A549 (cell line): ENCODE data around the gene ATP6V1F. TPM values are rescaled to one million over a fixed set of nuclear protein-coding genes. Genes with fewer than 3 reads are reported as not detected.

Experiments used
- ATAC-seq, 2 experiments: fragments of 200-7000 bp in 1 of 2; fragments of >200 bp in 1 of 2; cut with Nextera tagmentation in 1 of 2; cut with Tn5 transposase in 1 of 2; 3 replicates each; pipeline versions ENCODE4 v1.8.0 to v1.9.1; 2018 to 2020; ENCODE audit warnings: mild to moderate bottlenecking in 1 of 2, moderate library complexity in 1 of 2
- CTCF ChIA-PET: fragments of 300-600 bp; sonication (Branson Sonifier 250); formaldehyde crosslinking; extraction: SDS; loops from one replicate; lab custom pipeline; 2021; ENCODE audit warnings: antibody characterized with exemption, inconsistent platforms; lab: Yijun Ruan, JAX
- POLR2A ChIA-PET: fragments of 350-600 bp; formaldehyde crosslinking; extraction: SDS; loops from one replicate; lab custom pipeline; 2021; ENCODE audit warnings: antibody characterized with exemption, inconsistent platforms; lab: Yijun Ruan, JAX
- DNase-seq, 2 experiments: peaks; one replicate each; pipeline versions ENCODE4 v3.0.0 to v3.0.0-alpha.2; 2011 to 2016; ENCODE audit warnings: low read depth in 1 of 2, low spot score in 1 of 2
- FAIRE-seq: peaks from 2 replicates; lab custom pipeline; 2011; peaks lifted over from hg19 to GRCh38; lab: Jason Lieb, UNC
- H3K27ac ChIP-seq, 2 experiments: fragments of >200 bp; sonication (Bioruptor Twin); formaldehyde crosslinking; 3 replicates each; pipeline ENCODE4 v1.5.1; 2016 to 2017
- H3K4me1 ChIP-seq: fragments of >200 bp; sonication (Bioruptor Twin); formaldehyde crosslinking; 3 replicates; pipeline ENCODE4 v1.6.1; 2016
- H3K4me2 ChIP-seq: fragments of >200 bp; sonication (Bioruptor Twin); formaldehyde crosslinking; 3 replicates; pipeline ENCODE4 v1.6.1; 2016
- H3K4me3 ChIP-seq: fragments of >200 bp; sonication (Bioruptor Twin); formaldehyde crosslinking; 3 replicates; pipeline ENCODE4 v1.5.1; 2016
- H3K9me3 ChIP-seq: fragments of >200 bp; sonication (Bioruptor Twin); formaldehyde crosslinking; 3 replicates; pipeline ENCODE4 v1.6.1; 2016
- EHMT2 ChIP-seq: fragments of 200-600 bp; sonication (generic); IDR thresholded peaks from 2 replicates; pipeline ENCODE4 v1.6.1; 2016; ENCODE audit warnings: antibody characterized with exemption, low read depth, mild to moderate bottlenecking, moderate library complexity
- FOSB ChIP-seq: fragments of 250-450 bp; sonication (Bioruptor Pico); IDR thresholded peaks from 2 replicates; pipeline ENCODE4 v1.5.0; 2020; ENCODE audit warnings: mild to moderate bottlenecking, moderate library complexity
- FOSL2 ChIP-seq, 2 experiments: fragments of 450-650 bp in 1 of 2; fragments of >200 bp in 1 of 2; sonication (Bioruptor Twin) in 1 of 2; formaldehyde crosslinking; IDR thresholded peaks; 2 replicates each; pipeline versions ENCODE4 v1.5.0 to v1.6.1; 2016 to 2020; ENCODE audit warnings: mild to moderate bottlenecking in 1 of 2, moderate library complexity in 1 of 2
- GATA3 ChIP-seq: IDR thresholded peaks from 2 replicates; pipeline ENCODE4 v1.6.1; 2012; ENCODE audit warnings: borderline replicate concordance
- HDAC2 ChIP-seq: fragments of 200-600 bp; sonication (generic); IDR thresholded peaks from 2 replicates; pipeline ENCODE4 v1.6.1; 2016
- HEYL ChIP-seq: fragments of 250-450 bp; sonication (Bioruptor Pico); IDR thresholded peaks from 2 replicates; pipeline ENCODE4 v1.8.0; 2021; ENCODE audit warnings: mild to moderate bottlenecking, moderate library complexity
- HOXA7 ChIP-seq: fragments of 250-450 bp; sonication (Bioruptor Pico); IDR thresholded peaks from 2 replicates; pipeline ENCODE4 v1.5.0; 2020; ENCODE audit warnings: mild to moderate bottlenecking, moderate library complexity
- HOXB5 ChIP-seq: fragments of 250-450 bp; sonication (Bioruptor Pico); IDR thresholded peaks from 2 replicates; pipeline ENCODE4 v1.5.0; 2020; ENCODE audit warnings: mild to moderate bottlenecking, moderate library complexity
- JUNB ChIP-seq: fragments of >200 bp; sonication (Bioruptor Twin); formaldehyde crosslinking; IDR thresholded peaks from 2 replicates; pipeline ENCODE4 v1.6.1; 2016
- MAZ ChIP-seq: fragments of 150-350 bp; IDR thresholded peaks from 2 replicates; pipeline ENCODE4 v1.6.1; 2014; ENCODE audit warnings: antibody characterized with exemption, low read depth, low read length, borderline replicate concordance
- MYC ChIP-seq: IDR thresholded peaks from 2 replicates; pipeline ENCODE4 v1.6.1; 2012; ENCODE audit warnings: mild to moderate bottlenecking, inconsistent platforms, low read length, improper control_type of control experiment, borderline replicate concordance
- NR3C1 ChIP-seq: fragments of >200 bp; sonication (Bioruptor Twin); formaldehyde crosslinking; IDR thresholded peaks from 3 replicates; pipeline ENCODE4 v1.6.1; 2017
- PHF8 ChIP-seq: fragments of 200-600 bp; sonication (generic); IDR thresholded peaks from 2 replicates; pipeline ENCODE4 v1.6.1; 2016; ENCODE audit warnings: low read depth, mild to moderate bottlenecking, antibody characterized with exemption, moderate library complexity, borderline replicate concordance
- POLR2A ChIP-seq: IDR thresholded peaks from 2 replicates; pipeline ENCODE4 v1.6.1; 2012; ENCODE audit warnings: mild to moderate bottlenecking, low read length
- POLR2AphosphoS2 ChIP-seq: conservative IDR thresholded peaks from 2 replicates; pipeline ENCODE4 v1.6.1; 2012; ENCODE audit warnings: low read length, improper control_type of control experiment, inconsistent platforms
- RFX5 ChIP-seq: fragments of 450-650 bp; IDR thresholded peaks from 2 replicates; pipeline ENCODE4 v1.7.1; 2014; ENCODE audit warnings: antibody characterized with exemption, mild to moderate bottlenecking, moderate library complexity
- SMC3 ChIP-seq: fragments of >200 bp; sonication (Bioruptor Twin); formaldehyde crosslinking; IDR thresholded peaks from 3 replicates; pipeline ENCODE4 v1.6.1; 2018; ENCODE audit warnings: inconsistent platforms
- ZNF302 ChIP-seq: fragments of 250-450 bp; sonication (Bioruptor Pico); IDR thresholded peaks from 2 replicates; pipeline ENCODE4 v1.9.0; 2021; ENCODE audit warnings: inconsistent platforms, mild to moderate bottlenecking, moderate library complexity
- WGBS: methylation state at CpG from one replicate; pipeline ENCODE4 v1.1.6; 2017; ENCODE audit errors: missing lambda C conversion rate; 5-methylcytosine and 5-hydroxymethylcytosine counted together
- polyA plus RNA-seq, 4 experiments: library from polyadenylated mRNA; depleted of rRNA in 3 of 4; stranded (reverse); fragments of >200 nt; fragmentation: RNase III in 1 of 4; extraction: RNeasy Plus Mini Kit Qiagen cat#74134 plus additional on column Dnase treatment in 1 of 4; gene quantifications; 2 replicates in 3 of 4; 3 replicates in 1 of 4; pipeline ENCODE4 v1.2.3, GENCODE V29; 2011 to 2017
- TF ChIP-seq, protein P1 (sequence below): fragments of 250-450 bp; sonication (Bioruptor Pico); IDR thresholded peaks from 2 replicates; pipeline ENCODE4 v1.5.0; 2020; ENCODE audit warnings: low read depth, mild to moderate bottlenecking, moderate library complexity
- TF ChIP-seq, protein P2 (sequence below): fragments of >200 bp; sonication (Bioruptor Twin); formaldehyde crosslinking; IDR thresholded peaks from 3 replicates; pipeline ENCODE4 v1.6.1; 2016
- TF ChIP-seq, protein P3 (sequence below): fragments of 450-650 bp; IDR thresholded peaks from 2 replicates; pipeline ENCODE4 v1.6.1; 2014; ENCODE audit warnings: antibody characterized with exemption
- TF ChIP-seq, protein P4 (sequence below): IDR thresholded peaks from 2 replicates; pipeline ENCODE4 v1.6.1; 2012
- TF ChIP-seq, protein P5 (sequence below): fragments of 150-350 bp; IDR thresholded peaks from 2 replicates; pipeline ENCODE4 v1.6.1; 2014; ENCODE audit warnings: low read depth, mild to moderate bottlenecking, low read length
- TF ChIP-seq, protein P6 (sequence below): fragments of >200 bp; sonication (Bioruptor Twin); formaldehyde crosslinking; IDR thresholded peaks from 3 replicates; pipeline ENCODE4 v1.5.1; 2016
- TF ChIP-seq, protein P7 (sequence below): IDR thresholded peaks from 2 replicates; pipeline ENCODE4 v1.6.1; 2012; ENCODE audit warnings: low read depth, borderline replicate concordance

The ATP6V1F gene
- polyA plus RNA-seq, 2 of the 4 experiments (the other 2 are of a cell fraction) = 155 to 229 TPM

DNA sequence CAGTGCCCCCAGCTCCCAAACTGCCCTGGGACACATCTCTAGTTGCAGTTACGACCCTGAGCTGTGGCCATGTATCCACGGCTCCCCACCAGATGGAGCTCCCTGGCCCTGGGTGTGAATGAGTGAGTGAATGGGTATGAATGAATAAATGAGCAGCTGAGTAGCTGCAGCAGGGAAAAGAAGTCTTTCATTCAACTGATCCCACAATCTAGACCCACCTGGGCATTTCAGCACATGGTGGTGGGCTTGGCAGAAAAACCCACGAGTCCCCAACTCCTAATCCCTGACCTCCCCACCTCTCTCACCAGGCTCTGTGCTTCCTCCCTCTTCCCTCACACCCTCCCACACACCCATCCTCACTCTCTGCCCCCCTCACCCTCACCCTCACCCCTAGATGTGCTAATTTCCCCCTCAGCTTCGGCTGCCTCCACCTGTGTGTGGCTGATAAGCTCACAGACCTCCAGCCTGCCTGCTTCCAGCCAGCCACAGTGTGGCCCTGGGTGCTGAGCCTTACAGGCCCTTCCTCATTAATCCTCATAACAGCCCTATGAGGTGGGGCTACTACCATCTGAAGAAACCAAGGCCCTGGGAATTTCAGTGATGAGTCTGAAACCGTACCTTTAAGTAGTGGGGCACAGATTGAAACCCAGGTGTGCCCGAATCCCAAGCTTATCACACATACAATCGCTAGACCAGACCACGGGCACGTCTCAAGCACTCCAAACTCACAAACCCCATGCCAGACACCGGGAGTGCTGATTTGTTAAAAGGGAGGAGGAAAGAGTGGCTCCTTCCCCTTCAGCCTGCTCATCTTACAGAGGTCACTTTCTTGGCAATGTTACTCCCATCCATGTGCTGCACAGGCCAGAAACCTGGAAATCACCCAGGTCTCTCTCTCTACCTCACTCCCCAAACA, 2.2 kb upstream of the ATP6V1F start:
- no peak for FAIRE-seq
- Histone ChIP-seq H3K4me2 (no peak overlapping the region), H3K4me1 (peaks cover 8% of the 10 kb centered on the region; the same call in 2 of the 3 replicates), H3K27ac (no peak overlapping the region), H3K9me3 (no peaks in the 10 kb centered on the region), H3K4me3 (no peak overlapping the region)
- CTCF ChIA-PET = interaction anchor here (0.5 to 17.4 kb wide), 6 partner anchors 13 to 1529 kb away, joined by 3 to 225 read pairs (median 4); no protein-coding TSS in a partner anchor
- no peak for TF ChIP-seq HOXB5 (CRISPR knock-in tag)
- TF ChIP-seq RFX5 = no peak
- TF ChIP-seq MYC = no peak
- TF ChIP-seq JUNB = no peak
- TF ChIP-seq, protein P1, sequence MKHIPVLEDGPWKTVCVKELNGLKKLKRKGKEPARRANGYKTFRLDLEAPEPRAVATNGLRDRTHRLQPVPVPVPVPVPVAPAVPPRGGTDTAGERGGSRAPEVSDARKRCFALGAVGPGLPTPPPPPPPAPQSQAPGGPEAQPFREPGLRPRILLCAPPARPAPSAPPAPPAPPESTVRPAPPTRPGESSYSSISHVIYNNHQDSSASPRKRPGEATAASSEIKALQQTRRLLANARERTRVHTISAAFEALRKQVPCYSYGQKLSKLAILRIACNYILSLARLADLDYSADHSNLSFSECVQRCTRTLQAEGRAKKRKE (CRISPR knock-in tag) = no peak
- TF ChIP-seq, protein P2, sequence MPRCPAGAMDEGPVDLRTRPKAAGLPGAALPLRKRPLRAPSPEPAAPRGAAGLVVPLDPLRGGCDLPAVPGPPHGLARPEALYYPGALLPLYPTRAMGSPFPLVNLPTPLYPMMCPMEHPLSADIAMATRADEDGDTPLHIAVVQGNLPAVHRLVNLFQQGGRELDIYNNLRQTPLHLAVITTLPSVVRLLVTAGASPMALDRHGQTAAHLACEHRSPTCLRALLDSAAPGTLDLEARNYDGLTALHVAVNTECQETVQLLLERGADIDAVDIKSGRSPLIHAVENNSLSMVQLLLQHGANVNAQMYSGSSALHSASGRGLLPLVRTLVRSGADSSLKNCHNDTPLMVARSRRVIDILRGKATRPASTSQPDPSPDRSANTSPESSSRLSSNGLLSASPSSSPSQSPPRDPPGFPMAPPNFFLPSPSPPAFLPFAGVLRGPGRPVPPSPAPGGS = no peak
- TF ChIP-seq, protein P3, sequence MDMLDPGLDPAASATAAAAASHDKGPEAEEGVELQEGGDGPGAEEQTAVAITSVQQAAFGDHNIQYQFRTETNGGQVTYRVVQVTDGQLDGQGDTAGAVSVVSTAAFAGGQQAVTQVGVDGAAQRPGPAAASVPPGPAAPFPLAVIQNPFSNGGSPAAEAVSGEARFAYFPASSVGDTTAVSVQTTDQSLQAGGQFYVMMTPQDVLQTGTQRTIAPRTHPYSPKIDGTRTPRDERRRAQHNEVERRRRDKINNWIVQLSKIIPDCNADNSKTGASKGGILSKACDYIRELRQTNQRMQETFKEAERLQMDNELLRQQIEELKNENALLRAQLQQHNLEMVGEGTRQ = no peak
- no peak for TF ChIP-seq POLR2AphosphoS2
- TF ChIP-seq NR3C1 = no peak
- no peak for TF ChIP-seq HOXA7 (CRISPR knock-in tag)
- TF ChIP-seq GATA3 = no peak
- no peak for TF ChIP-seq MAZ
- no peak for TF ChIP-seq EHMT2
- TF ChIP-seq HEYL = no peak
- TF ChIP-seq, protein P4, sequence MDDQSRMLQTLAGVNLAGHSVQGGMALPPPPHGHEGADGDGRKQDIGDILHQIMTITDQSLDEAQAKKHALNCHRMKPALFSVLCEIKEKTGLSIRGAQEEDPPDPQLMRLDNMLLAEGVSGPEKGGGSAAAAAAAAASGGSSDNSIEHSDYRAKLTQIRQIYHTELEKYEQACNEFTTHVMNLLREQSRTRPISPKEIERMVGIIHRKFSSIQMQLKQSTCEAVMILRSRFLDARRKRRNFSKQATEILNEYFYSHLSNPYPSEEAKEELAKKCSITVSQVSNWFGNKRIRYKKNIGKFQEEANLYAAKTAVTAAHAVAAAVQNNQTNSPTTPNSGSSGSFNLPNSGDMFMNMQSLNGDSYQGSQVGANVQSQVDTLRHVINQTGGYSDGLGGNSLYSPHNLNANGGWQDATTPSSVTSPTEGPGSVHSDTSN = no peak
- TF ChIP-seq SMC3 = no peak
- TF ChIP-seq, protein P5, sequence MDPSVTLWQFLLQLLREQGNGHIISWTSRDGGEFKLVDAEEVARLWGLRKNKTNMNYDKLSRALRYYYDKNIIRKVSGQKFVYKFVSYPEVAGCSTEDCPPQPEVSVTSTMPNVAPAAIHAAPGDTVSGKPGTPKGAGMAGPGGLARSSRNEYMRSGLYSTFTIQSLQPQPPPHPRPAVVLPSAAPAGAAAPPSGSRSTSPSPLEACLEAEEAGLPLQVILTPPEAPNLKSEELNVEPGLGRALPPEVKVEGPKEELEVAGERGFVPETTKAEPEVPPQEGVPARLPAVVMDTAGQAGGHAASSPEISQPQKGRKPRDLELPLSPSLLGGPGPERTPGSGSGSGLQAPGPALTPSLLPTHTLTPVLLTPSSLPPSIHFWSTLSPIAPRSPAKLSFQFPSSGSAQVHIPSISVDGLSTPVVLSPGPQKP = no peak
- no peak for TF ChIP-seq FOSB
- TF ChIP-seq POLR2A = no peak
- POLR2A ChIA-PET = no interaction called here
- ATAC-seq = no peak
- WGBS = 73% methylated on average over 10 of the region's 10 CpGs
- no peak for DNase-seq

DNA sequence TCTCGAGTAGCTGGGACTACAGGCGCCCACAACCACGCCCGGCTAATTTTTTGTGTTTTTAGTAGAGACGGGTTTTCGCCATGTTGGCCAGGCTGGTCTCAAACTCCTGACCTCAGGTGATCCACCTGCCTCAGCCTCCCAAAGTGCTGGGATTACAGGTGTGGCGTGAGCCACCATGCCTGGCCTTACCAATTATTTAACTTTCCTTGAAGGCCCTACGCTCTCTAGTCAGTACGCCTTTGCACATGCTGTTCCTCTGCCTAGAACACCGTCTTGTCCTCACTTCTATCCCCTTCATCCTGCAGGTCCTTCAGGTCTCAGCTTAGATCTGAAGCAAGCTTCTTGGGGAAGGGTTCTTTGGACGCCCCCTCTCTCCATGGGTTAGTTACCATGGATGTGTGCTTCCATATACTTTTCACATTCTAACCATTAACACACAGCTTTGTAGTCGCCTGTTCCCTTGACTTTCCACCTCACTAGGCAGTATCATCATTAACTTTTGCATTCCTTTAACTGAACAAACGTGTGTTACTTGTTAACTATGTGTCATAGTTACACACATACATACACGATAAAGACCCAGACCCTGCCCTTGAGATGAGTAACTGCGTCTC, 592 bp upstream of the ATP6V1F start:
- no peaks in the 10 kb centered on the region for H3K9me3 ChIP-seq
- POLR2A ChIA-PET = interaction anchor here (0.6 to 1.5 kb wide), 3 partner anchors 11 to 123 kb away, joined by 3 to 4 read pairs (median 3); partner anchors contain the start of gene CALU
- 68% methylated on average over 15 of the region's 15 CpGs for WGBS
- CTCF ChIA-PET = interaction anchor here (0.7 to 17.4 kb wide), 10 partner anchors 10 to 436 kb away, joined by 3 to 225 read pairs (median 4); no protein-coding TSS in a partner anchor
- H3K4me3 ChIP-seq = peak overlapping the region; percentile 81
- peaks cover 8% of the 10 kb centered on the region; the same call in 2 of the 3 replicates for H3K4me1 ChIP-seq
- no peak for DNase-seq
- peak overlapping the region; percentile 56 to 72 for H3K27ac ChIP-seq
- TF ChIP-seq, protein P1 (CRISPR knock-in tag) = no peak
- TF ChIP-seq GATA3 (no peak), PHF8 (no peak), FOSL2 (IDR thresholded peaks at IDR 0.05) (no peak), FOSL2 (CRISPR knock-in tag; IDR thresholded peaks at IDR 0.05) (no peak), HDAC2 (no peak), MAZ (no peak), ZNF302 (CRISPR knock-in tag) (no peak)
- TF ChIP-seq, protein P6, sequence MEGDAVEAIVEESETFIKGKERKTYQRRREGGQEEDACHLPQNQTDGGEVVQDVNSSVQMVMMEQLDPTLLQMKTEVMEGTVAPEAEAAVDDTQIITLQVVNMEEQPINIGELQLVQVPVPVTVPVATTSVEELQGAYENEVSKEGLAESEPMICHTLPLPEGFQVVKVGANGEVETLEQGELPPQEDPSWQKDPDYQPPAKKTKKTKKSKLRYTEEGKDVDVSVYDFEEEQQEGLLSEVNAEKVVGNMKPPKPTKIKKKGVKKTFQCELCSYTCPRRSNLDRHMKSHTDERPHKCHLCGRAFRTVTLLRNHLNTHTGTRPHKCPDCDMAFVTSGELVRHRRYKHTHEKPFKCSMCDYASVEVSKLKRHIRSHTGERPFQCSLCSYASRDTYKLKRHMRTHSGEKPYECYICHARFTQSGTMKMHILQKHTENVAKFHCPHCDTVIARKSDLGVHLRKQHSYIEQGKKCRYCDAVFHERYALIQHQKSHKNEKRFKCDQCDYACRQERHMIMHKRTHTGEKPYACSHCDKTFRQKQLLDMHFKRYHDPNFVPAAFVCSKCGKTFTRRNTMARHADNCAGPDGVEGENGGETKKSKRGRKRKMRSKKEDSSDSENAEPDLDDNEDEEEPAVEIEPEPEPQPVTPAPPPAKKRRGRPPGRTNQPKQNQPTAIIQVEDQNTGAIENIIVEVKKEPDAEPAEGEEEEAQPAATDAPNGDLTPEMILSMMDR = no peak
- TF ChIP-seq, protein P7, sequence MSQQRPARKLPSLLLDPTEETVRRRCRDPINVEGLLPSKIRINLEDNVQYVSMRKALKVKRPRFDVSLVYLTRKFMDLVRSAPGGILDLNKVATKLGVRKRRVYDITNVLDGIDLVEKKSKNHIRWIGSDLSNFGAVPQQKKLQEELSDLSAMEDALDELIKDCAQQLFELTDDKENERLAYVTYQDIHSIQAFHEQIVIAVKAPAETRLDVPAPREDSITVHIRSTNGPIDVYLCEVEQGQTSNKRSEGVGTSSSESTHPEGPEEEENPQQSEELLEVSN = no peak
- no peak for FAIRE-seq
- H3K4me2 ChIP-seq = peak overlapping the region; percentile 71
- no peak for ATAC-seq
